ENCODE data around the gene RIOK1. TPM values are rescaled to one million over a fixed set of nuclear protein-coding genes. Genes with fewer than 3 reads are reported as not detected.

Gene RIOK1
- polyA plus RNA-seq, 4 donors = 29.5 to 35.5 (median 31.8) TPM

- DNase-seq (ENCODE audit: low read depth in 4 of 4, low spot score in 3 of 4) = no peak
These were observed 17.1 kb downstream of the RIOK1 start for GRCh38 chr6:7406743-7407142.

- no peak for DNase-seq (ENCODE audit: low read depth in 4 of 4, low spot score in 3 of 4)
These were observed 20.1 kb downstream of the RIOK1 start for GRCh38 chr6:7409740-7410139.

- DNase-seq (ENCODE audit: low read depth in 4 of 4, low spot score in 3 of 4) = no peak
These were observed 21.2 kb downstream of the RIOK1 start for GRCh38 chr6:7410851-7411250.

- DNase-seq (ENCODE audit: low read depth in 4 of 4, low spot score in 3 of 4) = no peak
These were observed 21.7 kb downstream of the RIOK1 start for GRCh38 chr6:7411328-7411727.

- no peak for DNase-seq (ENCODE audit: low read depth in 4 of 4, low spot score in 3 of 4)
These were observed 23.7 kb downstream of the RIOK1 start for GRCh38 chr6:7413151-7413823.

GRCh38 chr6:7414811-7415210 is 25.2 kb downstream of the RIOK1 start:
- peak in 1 of 4 donors; percentile 10 for DNase-seq (ENCODE audit: low read depth in 4 of 4, low spot score in 3 of 4)

- no peak for DNase-seq (ENCODE audit: low read depth in 4 of 4, low spot score in 3 of 4)
These were observed 28.1 kb downstream of the RIOK1 start for GRCh38 chr6:7417684-7418083.

- DNase-seq (ENCODE audit: low read depth in 4 of 4, low spot score in 3 of 4) = no peak
These were observed 28.8 kb downstream of the RIOK1 start for GRCh38 chr6:7418238-7418905.

- DNase-seq (ENCODE audit: low read depth in 4 of 4, low spot score in 3 of 4) = no peak
These were observed 29.5 kb downstream of the RIOK1 start for GRCh38 chr6:7419065-7419464.

- DNase-seq (ENCODE audit: low read depth in 4 of 4, low spot score in 3 of 4) = no peak
These were observed 31.5 kb downstream of the RIOK1 start for GRCh38 chr6:7421066-7421465.

GRCh38 chr6:7424058-7424457 is 34.5 kb downstream of the RIOK1 start:
- no peak for DNase-seq (ENCODE audit: low read depth in 4 of 4, low spot score in 3 of 4)

- peak in 1 of 4 donors; percentile 24 for DNase-seq (ENCODE audit: low read depth in 4 of 4, low spot score in 3 of 4)
These were observed 35.6 kb downstream of the RIOK1 start for GRCh38 chr6:7424967-7425807.

GRCh38 chr6:7425808-7426190 is 36.2 kb downstream of the RIOK1 start:
- DNase-seq (ENCODE audit: low read depth in 4 of 4, low spot score in 3 of 4) = no peak

- no peak for DNase-seq (ENCODE audit: low read depth in 4 of 4, low spot score in 3 of 4)
These were observed 37.0 kb downstream of the RIOK1 start for GRCh38 chr6:7426447-7427169.

GRCh38 chr6:7431313-7431673 is 41.7 kb downstream of the RIOK1 start:
- DNase-seq (ENCODE audit: low read depth in 4 of 4, low spot score in 3 of 4) = no peak

GRCh38 chr6:7431674-7432390 is 42.2 kb downstream of the RIOK1 start:
- DNase-seq (ENCODE audit: low read depth in 4 of 4, low spot score in 3 of 4) = no peak

GRCh38 chr6:7432391-7433120 is 42.9 kb downstream of the RIOK1 start:
- no peak for DNase-seq (ENCODE audit: low read depth in 4 of 4, low spot score in 3 of 4)

GRCh38 chr6:7433121-7433617 is 43.6 kb downstream of the RIOK1 start:
- no peak for DNase-seq (ENCODE audit: low read depth in 4 of 4, low spot score in 3 of 4)

- no peak for DNase-seq (ENCODE audit: low read depth in 4 of 4, low spot score in 3 of 4)
These were observed 45.1 kb downstream of the RIOK1 start for GRCh38 chr6:7434672-7435071.

All from right renal pelvis (tissue), 4 donors.